A549 (cell line): ENCODE measurements around the gene TMEM115. TPM values are rescaled to one million over a fixed set of nuclear protein-coding genes. Genes with fewer than 3 reads are reported as not detected.
A peak's percentile ranks its signal among the peaks of the same experiment; 100 is the strongest.

Experiments used
- ATAC-seq, 2 experiments: fragments of 200-7000 bp in 1 of 2; fragments of >200 bp in 1 of 2; cut with Nextera tagmentation in 1 of 2; cut with Tn5 transposase in 1 of 2; 3 replicates each; pipeline versions ENCODE4 v1.8.0 to v1.9.1; 2018 to 2020; ENCODE audit warnings: mild to moderate bottlenecking in 1 of 2, moderate library complexity in 1 of 2
- CTCF ChIA-PET: fragments of 300-600 bp; sonication (Branson Sonifier 250); formaldehyde crosslinking; extraction: SDS; loops from one replicate; lab custom pipeline; 2021; ENCODE audit warnings: antibody characterized with exemption, inconsistent platforms; lab: Yijun Ruan, JAX
- POLR2A ChIA-PET: fragments of 350-600 bp; formaldehyde crosslinking; extraction: SDS; loops from one replicate; lab custom pipeline; 2021; ENCODE audit warnings: antibody characterized with exemption, inconsistent platforms; lab: Yijun Ruan, JAX
- DNase-seq, 2 experiments: peaks; one replicate each; pipeline versions ENCODE4 v3.0.0 to v3.0.0-alpha.2; 2011 to 2016; ENCODE audit warnings: low read depth in 1 of 2, low spot score in 1 of 2
- FAIRE-seq: peaks from 2 replicates; lab custom pipeline; 2011; peaks lifted over from hg19 to GRCh38; lab: Jason Lieb, UNC
- H3K27ac ChIP-seq, 2 experiments: fragments of >200 bp; sonication (Bioruptor Twin); formaldehyde crosslinking; 3 replicates each; pipeline ENCODE4 v1.5.1; 2016 to 2017
- H3K4me1 ChIP-seq: fragments of >200 bp; sonication (Bioruptor Twin); formaldehyde crosslinking; 3 replicates; pipeline ENCODE4 v1.6.1; 2016
- H3K4me2 ChIP-seq: fragments of >200 bp; sonication (Bioruptor Twin); formaldehyde crosslinking; 3 replicates; pipeline ENCODE4 v1.6.1; 2016
- H3K4me3 ChIP-seq: fragments of >200 bp; sonication (Bioruptor Twin); formaldehyde crosslinking; 3 replicates; pipeline ENCODE4 v1.5.1; 2016
- H3K9me3 ChIP-seq: fragments of >200 bp; sonication (Bioruptor Twin); formaldehyde crosslinking; 3 replicates; pipeline ENCODE4 v1.6.1; 2016
- CEBPB ChIP-seq, 2 experiments: fragments of >200 bp in 1 of 2; sonication (Bioruptor Twin) in 1 of 2; formaldehyde crosslinking in 1 of 2; IDR thresholded peaks; 2 replicates each; pipeline ENCODE4 v1.6.1; 2012 to 2016
- E2F6 ChIP-seq: IDR thresholded peaks from 2 replicates; pipeline ENCODE4 v1.6.1; 2012; ENCODE audit warnings: low read depth, borderline replicate concordance
- FOSB ChIP-seq: fragments of 250-450 bp; sonication (Bioruptor Pico); IDR thresholded peaks from 2 replicates; pipeline ENCODE4 v1.5.0; 2020; ENCODE audit warnings: mild to moderate bottlenecking, moderate library complexity
- FOSL2 ChIP-seq, 2 experiments: fragments of 450-650 bp in 1 of 2; fragments of >200 bp in 1 of 2; sonication (Bioruptor Twin) in 1 of 2; formaldehyde crosslinking; IDR thresholded peaks; 2 replicates each; pipeline versions ENCODE4 v1.5.0 to v1.6.1; 2016 to 2020; ENCODE audit warnings: mild to moderate bottlenecking in 1 of 2, moderate library complexity in 1 of 2
- FOXS1 ChIP-seq: fragments of 250-450 bp; sonication (Bioruptor Pico); IDR thresholded peaks from 2 replicates; pipeline ENCODE4 v1.5.0; 2020; ENCODE audit warnings: mild to moderate bottlenecking, moderate library complexity
- HES2 ChIP-seq: fragments of >200 bp; sonication (Bioruptor Twin); formaldehyde crosslinking; IDR thresholded peaks from 2 replicates; pipeline ENCODE4 v1.6.1; 2016
- HOXB5 ChIP-seq: fragments of 250-450 bp; sonication (Bioruptor Pico); IDR thresholded peaks from 2 replicates; pipeline ENCODE4 v1.5.0; 2020; ENCODE audit warnings: mild to moderate bottlenecking, moderate library complexity
- MYC ChIP-seq: IDR thresholded peaks from 2 replicates; pipeline ENCODE4 v1.6.1; 2012; ENCODE audit warnings: mild to moderate bottlenecking, inconsistent platforms, low read length, improper control_type of control experiment, borderline replicate concordance
- NFE2L2 ChIP-seq: fragments of 150-350 bp; conservative IDR thresholded peaks from 2 replicates; pipeline ENCODE4 v1.6.1; 2014; ENCODE audit warnings: low read length
- NPAS2 ChIP-seq: fragments of 250-450 bp; sonication (Bioruptor Pico); IDR thresholded peaks from 2 replicates; pipeline ENCODE4 v1.8.0; 2022; ENCODE audit warnings: mild to moderate bottlenecking, moderate library complexity, borderline replicate concordance
- NR3C1 ChIP-seq: fragments of >200 bp; sonication (Bioruptor Twin); formaldehyde crosslinking; IDR thresholded peaks from 3 replicates; pipeline ENCODE4 v1.6.1; 2017
- PHF8 ChIP-seq: fragments of 200-600 bp; sonication (generic); IDR thresholded peaks from 2 replicates; pipeline ENCODE4 v1.6.1; 2016; ENCODE audit warnings: low read depth, mild to moderate bottlenecking, antibody characterized with exemption, moderate library complexity, borderline replicate concordance
- POLR2AphosphoS2 ChIP-seq: conservative IDR thresholded peaks from 2 replicates; pipeline ENCODE4 v1.6.1; 2012; ENCODE audit warnings: low read length, improper control_type of control experiment, inconsistent platforms
- RAD21 ChIP-seq, 2 experiments: fragments of >200 bp in 1 of 2; sonication (Bioruptor Twin) in 1 of 2; formaldehyde crosslinking in 1 of 2; IDR thresholded peaks in 1 of 2; conservative IDR thresholded peaks in 1 of 2; 2 replicates in 1 of 2; 3 replicates in 1 of 2; pipeline ENCODE4 v1.6.1; 2012 to 2018; ENCODE audit warnings: inconsistent platforms in 1 of 2
- RCOR1 ChIP-seq: fragments of 150-350 bp; IDR thresholded peaks from 2 replicates; pipeline ENCODE4 v1.6.1; 2014; ENCODE audit warnings: antibody characterized with exemption, low read length, low read depth
- RFX5 ChIP-seq: fragments of 450-650 bp; IDR thresholded peaks from 2 replicates; pipeline ENCODE4 v1.7.1; 2014; ENCODE audit warnings: antibody characterized with exemption, mild to moderate bottlenecking, moderate library complexity
- SMC3 ChIP-seq: fragments of >200 bp; sonication (Bioruptor Twin); formaldehyde crosslinking; IDR thresholded peaks from 3 replicates; pipeline ENCODE4 v1.6.1; 2018; ENCODE audit warnings: inconsistent platforms
- SREBF2 ChIP-seq: fragments of 450-650 bp; IDR thresholded peaks from 2 replicates; pipeline ENCODE4 v1.6.1; 2014; ENCODE audit warnings: mild to moderate bottlenecking, moderate library complexity
- TFCP2L1 ChIP-seq: fragments of 250-450 bp; sonication (Bioruptor Pico); IDR thresholded peaks from 2 replicates; pipeline ENCODE4 v1.5.0; 2021; ENCODE audit warnings: mild to moderate bottlenecking
- TP53 ChIP-seq: fragments of 250-450 bp; sonication (Bioruptor Pico); IDR thresholded peaks from 2 replicates; pipeline ENCODE4 v1.5.0; 2021; ENCODE audit warnings: mild to moderate bottlenecking, moderate library complexity
- ZC3H11A ChIP-seq: fragments of 450-650 bp; IDR thresholded peaks from 2 replicates; pipeline ENCODE4 v1.6.1; 2014; ENCODE audit warnings: antibody characterized with exemption, mild to moderate bottlenecking
- ZFP36 ChIP-seq: fragments of 450-650 bp; IDR thresholded peaks from 2 replicates; pipeline ENCODE4 v1.6.1; 2014; ENCODE audit warnings: borderline replicate concordance; ENCODE audit not compliant: partially characterized antibody
- WGBS: methylation state at CpG from one replicate; pipeline ENCODE4 v1.1.6; 2017; ENCODE audit errors: missing lambda C conversion rate; 5-methylcytosine and 5-hydroxymethylcytosine counted together
- polyA plus RNA-seq, 4 experiments: library from polyadenylated mRNA; depleted of rRNA in 3 of 4; stranded (reverse); fragments of >200 nt; fragmentation: RNase III in 1 of 4; extraction: RNeasy Plus Mini Kit Qiagen cat#74134 plus additional on column Dnase treatment in 1 of 4; gene quantifications; 2 replicates in 3 of 4; 3 replicates in 1 of 4; pipeline ENCODE4 v1.2.3, GENCODE V29; 2011 to 2017

TMEM115 gene
- polyA plus RNA-seq, 2 of the 4 experiments (the other 2 are of a cell fraction), result 17.4 to 26.8 TPM

GRCh38 chr3:50371133-50371685, 11.9 kb upstream of the TMEM115 start (continued):
- TF ChIP-seq FOSL2 (IDR thresholded peaks at IDR 0.05) (no peak), FOSL2 (CRISPR knock-in tag; IDR thresholded peaks at IDR 0.05) (no peak)

- DNase-seq (peak in 1 of 2 experiments; percentile 45), ATAC-seq (peak in 1 of 2 experiments; percentile 52; a peak in 3 of 6 replicates), FAIRE-seq (no peak)
- no peaks in the 10 kb centered on the region for H3K9me3 ChIP-seq
- ChIA-PET CTCF (interaction anchor here (1.0 to 1.5 kb wide), 5 partner anchors 65 to 181 kb away, joined by 3 to 4 read pairs (median 3); no protein-coding TSS in a partner anchor), POLR2A (no interaction called here)
- no peak overlapping the region for H3K27ac ChIP-seq
- 36% methylated on average over 11 of the region's 14 CpGs for WGBS
- peak in 1 of 2 experiments; percentile 34; a peak in 1 of 5 replicates for TF ChIP-seq RAD21 (conservative IDR thresholded peaks at IDR 0.05 in 1 of 2, IDR thresholded peaks at IDR 0.05 in 1 of 2)
- TF ChIP-seq FOSL2 (IDR thresholded peaks at IDR 0.05), result no peak
- no peak for TF ChIP-seq FOSL2 (CRISPR knock-in tag; IDR thresholded peaks at IDR 0.05)
- peaks cover 9% of the 10 kb centered on the region; the same call in 2 of the 3 replicates for H3K4me1 ChIP-seq
- H3K4me3 ChIP-seq, result no peak overlapping the region
- H3K4me2 ChIP-seq, result no peak overlapping the region
Measured at GRCh38 chr3:50370594-50370993, 11.3 kb upstream of the TMEM115 start.

- 38% methylated on average over 8 of the region's 9 CpGs for WGBS
- H3K9me3 ChIP-seq, result no peaks in the 10 kb centered on the region
- TF ChIP-seq RAD21 (conservative IDR thresholded peaks at IDR 0.05 in 1 of 2, IDR thresholded peaks at IDR 0.05 in 1 of 2) (no peak), ZFP36 (no peak), TP53 (CRISPR knock-in tag) (no peak), PHF8 (no peak), SMC3 (no peak), FOXS1 (CRISPR knock-in tag) (no peak), HOXB5 (CRISPR knock-in tag) (no peak), NPAS2 (CRISPR knock-in tag) (no peak), E2F6 (no peak), ZC3H11A (no peak), RCOR1 (no peak), NR3C1 (no peak), RFX5 (no peak)
- no peak overlapping the region for H3K4me3 ChIP-seq
- FAIRE-seq (no peak), ATAC-seq (no peak), DNase-seq (no peak)
- H3K4me2 ChIP-seq, result no peak overlapping the region
- ChIA-PET CTCF (interaction anchor here (1.3 to 1.6 kb wide), 3 partner anchors 10 to 247 kb away, joined by 3 to 5 read pairs (median 4); partner anchors contain the start of gene TMEM115), POLR2A (no interaction called here)
- no peak overlapping the region for H3K27ac ChIP-seq
- H3K4me1 ChIP-seq, result peaks cover 9% of the 10 kb centered on the region; the same call in 2 of the 3 replicates
Measured at GRCh38 chr3:50369012-50369670, 9.8 kb upstream of the TMEM115 start.

- 67% methylated on average over 3 of the region's 5 CpGs for WGBS
- Histone ChIP-seq H3K9me3 (no peaks in the 10 kb centered on the region), H3K4me3 (no peak overlapping the region), H3K4me1 (no peaks in the 10 kb centered on the region), H3K27ac (no peak overlapping the region), H3K4me2 (no peak overlapping the region)
- ChIA-PET CTCF (interaction anchor here (1.0 to 4.1 kb wide), 3 partner anchors 19 to 248 kb away, joined by 4 to 14 read pairs (median 4); no protein-coding TSS in a partner anchor), POLR2A (no interaction called here)
- no peak for TF ChIP-seq MYC
- TF ChIP-seq FOSB (CRISPR knock-in tag), result no peak
- TF ChIP-seq HES2, result no peak
- no peak for TF ChIP-seq RFX5
- no peak for TF ChIP-seq TFCP2L1 (CRISPR knock-in tag)
- TF ChIP-seq CEBPB (IDR thresholded peaks at IDR 0.05), result no peak
- no peak for TF ChIP-seq TP53 (CRISPR knock-in tag)
- TF ChIP-seq NFE2L2, result no peak
- no peak for TF ChIP-seq RAD21 (conservative IDR thresholded peaks at IDR 0.05 in 1 of 2, IDR thresholded peaks at IDR 0.05 in 1 of 2)
- no peak for TF ChIP-seq SREBF2
- no peak for TF ChIP-seq POLR2AphosphoS2
- no peak for TF ChIP-seq FOSL2 (IDR thresholded peaks at IDR 0.05)
- no peak for TF ChIP-seq FOSL2 (CRISPR knock-in tag; IDR thresholded peaks at IDR 0.05)
- DNase-seq (no peak), FAIRE-seq (no peak), ATAC-seq (no peak)
Measured at GRCh38 chr3:50365842-50366220, 6.5 kb upstream of the TMEM115 start.
